ENCODE data around the gene TET2. TPM values are rescaled to one million over a fixed set of nuclear protein-coding genes. Genes with fewer than 3 reads are reported as not detected.

TET2 gene
- total RNA-seq, 1 experiment from 2014 or later, result 7.0 TPM

DNA sequence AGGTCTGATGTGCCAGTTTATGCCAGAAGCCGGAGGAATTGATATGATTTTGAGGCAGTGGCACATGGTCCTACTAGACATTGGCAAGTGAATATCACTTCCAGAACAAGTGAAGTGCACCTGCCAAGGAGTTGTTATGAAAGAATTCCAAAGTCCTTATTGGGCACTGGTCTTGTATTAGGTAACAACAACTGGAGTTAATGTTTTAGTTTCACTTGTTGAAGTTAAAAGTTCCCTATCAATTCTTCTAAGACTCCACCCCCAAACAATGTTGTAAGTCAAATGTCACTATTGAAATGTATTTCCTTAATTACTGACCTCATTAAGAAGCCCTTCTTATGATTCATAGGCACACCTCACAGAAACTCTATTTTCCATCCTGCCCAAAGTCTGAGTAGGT is 3.1 kb downstream of the TET2 start:
- in situ Hi-C loops (cut with HindIII; ENCODE audit: low pct_unique_long_range_greater_than_20kb, low sequenced_read_pairs) (no loop called here), intact Hi-C loops (cut with micrococcal nuclease; ENCODE audit: unreplicated experiment) (no loop called here)
- ATAC-seq, result no peak
- Histone ChIP-seq H3K36me3 (ENCODE audit: control insufficient read depth, insufficient read depth, low read length) (peaks cover 8% of the 10 kb centered on the region; the same call in 1 of the 2 replicates), H3K27me3 (ENCODE audit: control insufficient read depth, insufficient read depth, low read length) (no peaks in the 10 kb centered on the region), H3K4me3 (ENCODE audit: low read depth in 2 of 2, low read length in 2 of 2) (no peak overlapping the region), H3K9me3 (ENCODE audit: control insufficient read depth, insufficient read depth, low read depth, low read length) (no peaks in the 10 kb centered on the region), H3K4me1 (ENCODE audit: control insufficient read depth, insufficient read depth, low read length) (no peaks in the 10 kb centered on the region), H3K27ac (ENCODE audit: low read length) (no peak overlapping the region)
- ChIA-PET CTCF (no interaction called here), POLR2A (no interaction called here)
- BruUV-seq (replicated peaks), result no TSS peak
- no peak for DNase-seq (ENCODE audit: low read depth, low spot score)
- TF ChIP-seq POLR2AphosphoS5 (IDR thresholded peaks at IDR 0.05; ENCODE audit: low read depth, low read length), result no peak

DNA sequence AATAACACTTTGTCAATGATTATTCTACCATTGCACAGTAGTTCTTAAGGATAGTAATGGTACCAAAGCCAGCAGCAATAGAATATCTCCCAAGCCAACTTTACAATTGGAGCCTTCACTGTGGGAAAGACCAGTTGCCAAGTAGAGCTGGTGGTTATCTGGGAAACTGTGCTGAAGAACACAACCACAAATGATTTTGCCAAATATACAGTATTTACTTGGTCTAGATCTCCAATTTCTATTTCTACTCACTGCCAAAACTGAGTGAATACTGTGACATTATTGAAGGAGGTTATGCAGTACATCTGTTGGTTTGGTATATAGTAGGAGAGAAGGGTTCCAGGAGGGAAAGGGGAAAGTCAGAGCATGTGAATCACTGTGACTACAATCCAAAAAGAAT is 3.8 kb downstream of the TET2 start:
- POLR2A ChIA-PET, result no interaction called here
- Histone ChIP-seq H3K36me3 (ENCODE audit: control insufficient read depth, insufficient read depth, low read length) (peaks cover 8% of the 10 kb centered on the region; the same call in 1 of the 2 replicates), H3K4me3 (ENCODE audit: low read depth in 2 of 2, low read length in 2 of 2) (no peak overlapping the region), H3K27me3 (ENCODE audit: control insufficient read depth, insufficient read depth, low read length) (no peaks in the 10 kb centered on the region), H3K9me3 (ENCODE audit: control insufficient read depth, insufficient read depth, low read depth, low read length) (no peaks in the 10 kb centered on the region), H3K4me1 (ENCODE audit: control insufficient read depth, insufficient read depth, low read length) (no peaks in the 10 kb centered on the region), H3K27ac (ENCODE audit: low read length) (no peak overlapping the region)
- BruUV-seq (replicated peaks), result no TSS peak
- TF ChIP-seq SIN3A (IDR thresholded peaks at IDR 0.05; ENCODE audit: borderline replicate concordance, insufficient read depth, low read depth, low read length), result no peak
- TF ChIP-seq, protein P1, sequence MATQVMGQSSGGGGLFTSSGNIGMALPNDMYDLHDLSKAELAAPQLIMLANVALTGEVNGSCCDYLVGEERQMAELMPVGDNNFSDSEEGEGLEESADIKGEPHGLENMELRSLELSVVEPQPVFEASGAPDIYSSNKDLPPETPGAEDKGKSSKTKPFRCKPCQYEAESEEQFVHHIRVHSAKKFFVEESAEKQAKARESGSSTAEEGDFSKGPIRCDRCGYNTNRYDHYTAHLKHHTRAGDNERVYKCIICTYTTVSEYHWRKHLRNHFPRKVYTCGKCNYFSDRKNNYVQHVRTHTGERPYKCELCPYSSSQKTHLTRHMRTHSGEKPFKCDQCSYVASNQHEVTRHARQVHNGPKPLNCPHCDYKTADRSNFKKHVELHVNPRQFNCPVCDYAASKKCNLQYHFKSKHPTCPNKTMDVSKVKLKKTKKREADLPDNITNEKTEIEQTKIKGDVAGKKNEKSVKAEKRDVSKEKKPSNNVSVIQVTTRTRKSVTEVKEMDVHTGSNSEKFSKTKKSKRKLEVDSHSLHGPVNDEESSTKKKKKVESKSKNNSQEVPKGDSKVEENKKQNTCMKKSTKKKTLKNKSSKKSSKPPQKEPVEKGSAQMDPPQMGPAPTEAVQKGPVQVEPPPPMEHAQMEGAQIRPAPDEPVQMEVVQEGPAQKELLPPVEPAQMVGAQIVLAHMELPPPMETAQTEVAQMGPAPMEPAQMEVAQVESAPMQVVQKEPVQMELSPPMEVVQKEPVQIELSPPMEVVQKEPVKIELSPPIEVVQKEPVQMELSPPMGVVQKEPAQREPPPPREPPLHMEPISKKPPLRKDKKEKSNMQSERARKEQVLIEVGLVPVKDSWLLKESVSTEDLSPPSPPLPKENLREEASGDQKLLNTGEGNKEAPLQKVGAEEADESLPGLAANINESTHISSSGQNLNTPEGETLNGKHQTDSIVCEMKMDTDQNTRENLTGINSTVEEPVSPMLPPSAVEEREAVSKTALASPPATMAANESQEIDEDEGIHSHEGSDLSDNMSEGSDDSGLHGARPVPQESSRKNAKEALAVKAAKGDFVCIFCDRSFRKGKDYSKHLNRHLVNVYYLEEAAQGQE (IDR thresholded peaks at IDR 0.05; ENCODE audit: insufficient read depth in 1 of 2, low read depth in 2 of 2, low read length in 1 of 2), result no peak
- TF ChIP-seq, protein P2, sequence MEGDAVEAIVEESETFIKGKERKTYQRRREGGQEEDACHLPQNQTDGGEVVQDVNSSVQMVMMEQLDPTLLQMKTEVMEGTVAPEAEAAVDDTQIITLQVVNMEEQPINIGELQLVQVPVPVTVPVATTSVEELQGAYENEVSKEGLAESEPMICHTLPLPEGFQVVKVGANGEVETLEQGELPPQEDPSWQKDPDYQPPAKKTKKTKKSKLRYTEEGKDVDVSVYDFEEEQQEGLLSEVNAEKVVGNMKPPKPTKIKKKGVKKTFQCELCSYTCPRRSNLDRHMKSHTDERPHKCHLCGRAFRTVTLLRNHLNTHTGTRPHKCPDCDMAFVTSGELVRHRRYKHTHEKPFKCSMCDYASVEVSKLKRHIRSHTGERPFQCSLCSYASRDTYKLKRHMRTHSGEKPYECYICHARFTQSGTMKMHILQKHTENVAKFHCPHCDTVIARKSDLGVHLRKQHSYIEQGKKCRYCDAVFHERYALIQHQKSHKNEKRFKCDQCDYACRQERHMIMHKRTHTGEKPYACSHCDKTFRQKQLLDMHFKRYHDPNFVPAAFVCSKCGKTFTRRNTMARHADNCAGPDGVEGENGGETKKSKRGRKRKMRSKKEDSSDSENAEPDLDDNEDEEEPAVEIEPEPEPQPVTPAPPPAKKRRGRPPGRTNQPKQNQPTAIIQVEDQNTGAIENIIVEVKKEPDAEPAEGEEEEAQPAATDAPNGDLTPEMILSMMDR (IDR thresholded peaks at IDR 0.05), result no peak
- TF ChIP-seq TCF7L2 (IDR thresholded peaks at IDR 0.05; ENCODE audit: low read depth, low read length), result no peak
- no peak for TF ChIP-seq POLR2AphosphoS5 (IDR thresholded peaks at IDR 0.05; ENCODE audit: low read depth, low read length)
- CTCF ChIA-PET, result no interaction called here
- intact Hi-C loops (cut with micrococcal nuclease; ENCODE audit: unreplicated experiment) (no loop called here), in situ Hi-C loops (cut with HindIII; ENCODE audit: low pct_unique_long_range_greater_than_20kb, low sequenced_read_pairs) (no loop called here)
- ATAC-seq (no peak), DNase-seq (ENCODE audit: low read depth, low spot score) (no peak)

DNA sequence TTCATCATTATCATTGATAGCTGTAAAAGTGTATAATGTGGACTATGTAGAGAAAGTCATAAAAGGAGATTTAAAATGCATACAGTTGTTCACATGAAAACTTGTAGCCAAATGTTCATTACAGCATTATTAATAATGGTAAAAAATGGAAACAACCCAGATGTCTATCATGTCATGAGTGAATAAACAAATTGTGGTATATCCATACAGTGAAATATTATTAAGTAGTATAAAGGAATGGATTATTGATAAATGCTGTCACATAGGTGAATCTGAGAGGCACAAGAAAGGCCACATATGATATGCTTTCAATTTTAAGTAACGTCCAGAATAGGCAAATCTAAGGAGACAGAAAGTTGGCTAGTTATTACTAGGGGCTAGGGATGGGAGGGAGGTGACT is 7.1 kb downstream of the TET2 start:
- TF ChIP-seq, protein P2 (IDR thresholded peaks at IDR 0.05), result no peak
- TF ChIP-seq POLR2AphosphoS5 (IDR thresholded peaks at IDR 0.05; ENCODE audit: low read depth, low read length) (no peak), TCF7L2 (IDR thresholded peaks at IDR 0.05; ENCODE audit: low read depth, low read length) (no peak), SIN3A (IDR thresholded peaks at IDR 0.05; ENCODE audit: borderline replicate concordance, insufficient read depth, low read depth, low read length) (no peak)
- TF ChIP-seq, protein P1 (IDR thresholded peaks at IDR 0.05; ENCODE audit: insufficient read depth in 1 of 2, low read depth in 2 of 2, low read length in 1 of 2), result no peak
- no peaks in the 10 kb centered on the region for H3K4me1 ChIP-seq (ENCODE audit: control insufficient read depth, insufficient read depth, low read length)
- H3K4me3 ChIP-seq (ENCODE audit: low read depth in 2 of 2, low read length in 2 of 2), result no peak overlapping the region
- no peaks in the 10 kb centered on the region for H3K27me3 ChIP-seq (ENCODE audit: control insufficient read depth, insufficient read depth, low read length)
- CTCF ChIA-PET, result no interaction called here
- POLR2A ChIA-PET, result no interaction called here
- H3K9me3 ChIP-seq (ENCODE audit: control insufficient read depth, insufficient read depth, low read depth, low read length), result no peaks in the 10 kb centered on the region
- DNase-seq (ENCODE audit: low read depth, low spot score) (no peak), ATAC-seq (no peak)
- no peaks in the 10 kb centered on the region for H3K36me3 ChIP-seq (ENCODE audit: control insufficient read depth, insufficient read depth, low read length)
- no TSS peak for BruUV-seq (replicated peaks)
- no peak overlapping the region for H3K27ac ChIP-seq (ENCODE audit: low read length)
- intact Hi-C loops (cut with micrococcal nuclease; ENCODE audit: unreplicated experiment) (no loop called here), in situ Hi-C loops (cut with HindIII; ENCODE audit: low pct_unique_long_range_greater_than_20kb, low sequenced_read_pairs) (no loop called here)

Measured in Panc1 (cell line).